GM21360 (cell line): Measurements from ENCODE around the gene TRPM5.

Experiments used
- ATAC-seq: cut with Tn5 transposase; IDR thresholded peaks from one replicate; pipeline ENCODE4 v1.9.1; 2021; ENCODE audit warnings: mild to moderate bottlenecking, moderate library complexity; ENCODE audit not compliant: unreplicated experiment

TRPM5 gene

GRCh38 chr11:2459016-2459725 is 14.9 kb upstream of the TRPM5 start:
- ATAC-seq, result no peak

DNA sequence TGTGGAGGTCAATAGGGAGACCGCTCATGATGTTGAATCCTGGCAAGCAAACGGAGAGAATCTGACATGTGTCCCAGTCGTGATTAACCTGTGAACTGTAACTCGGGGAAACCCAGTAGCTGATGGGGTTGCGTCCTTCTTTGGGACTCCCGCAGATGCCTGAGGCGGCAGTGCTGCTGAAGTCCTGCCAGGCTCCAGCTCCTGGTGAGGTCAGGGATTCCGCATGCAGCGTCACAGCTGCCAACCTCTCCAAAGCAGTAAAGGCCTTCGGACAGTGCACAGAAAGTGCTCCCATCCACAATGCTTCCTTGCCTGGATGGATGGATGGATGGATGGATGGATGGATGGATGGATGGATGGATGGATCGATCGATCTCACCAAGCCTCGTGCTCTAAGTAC is 14.0 kb upstream of the TRPM5 start:
- no peak for ATAC-seq

DNA sequence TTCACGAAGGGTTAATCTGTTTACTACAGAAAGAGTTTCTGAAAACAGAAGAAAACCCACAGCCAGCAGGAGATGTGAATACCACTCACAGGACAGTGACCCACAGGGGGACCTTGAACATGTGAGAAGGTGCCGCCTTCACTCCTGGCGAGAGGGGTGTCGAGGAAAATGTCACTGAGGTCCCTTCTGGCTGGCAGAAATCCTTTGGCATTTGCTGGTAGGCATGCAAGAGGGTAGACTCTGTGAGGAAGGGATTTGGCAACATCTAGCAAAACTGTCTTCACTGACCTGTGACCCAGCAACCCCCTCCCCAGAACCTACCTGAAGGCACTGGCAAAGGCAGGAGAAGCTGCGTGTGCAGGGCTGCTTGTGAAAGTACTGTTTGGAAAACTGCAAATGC is 9.1 kb upstream of the TRPM5 start:
- no peak for ATAC-seq

DNA sequence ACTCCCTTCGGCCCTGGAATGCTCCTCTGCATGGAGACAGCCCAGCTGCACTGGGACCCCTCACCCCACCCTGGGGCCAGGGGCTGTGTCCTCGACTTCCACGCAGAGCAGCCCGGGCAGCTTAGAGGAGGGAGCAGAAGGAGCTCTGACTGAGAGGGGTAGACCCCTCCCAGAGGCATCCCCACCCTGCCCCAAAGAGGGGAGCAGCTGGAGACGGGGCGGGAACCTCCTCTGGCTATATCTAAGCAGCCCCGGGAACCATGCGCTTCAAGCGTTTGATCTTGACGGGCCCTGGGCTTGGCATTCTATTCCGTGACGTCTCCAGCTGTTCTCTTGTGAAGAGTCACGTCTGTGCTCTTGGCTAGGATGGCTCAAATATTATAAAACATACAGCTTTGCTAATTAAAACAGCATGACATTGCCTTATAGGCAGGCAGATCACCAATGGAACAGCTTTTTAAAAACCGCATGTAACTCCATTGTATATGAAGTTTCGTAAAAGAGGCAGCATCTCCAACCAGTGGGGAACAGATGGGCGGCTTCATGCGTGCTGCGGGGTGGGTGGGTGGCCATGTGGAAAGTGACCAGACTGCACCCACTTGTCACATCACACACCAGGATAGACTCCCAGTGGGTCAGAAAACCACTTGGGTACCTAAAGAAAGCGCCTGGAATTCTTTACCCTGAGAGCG is 8.2 kb upstream of the TRPM5 start:
- ATAC-seq, result no peak

- ATAC-seq, result no peak
Observed at GRCh38 chr11:2451916-2452315, 7.6 kb upstream of the TRPM5 start.

DNA sequence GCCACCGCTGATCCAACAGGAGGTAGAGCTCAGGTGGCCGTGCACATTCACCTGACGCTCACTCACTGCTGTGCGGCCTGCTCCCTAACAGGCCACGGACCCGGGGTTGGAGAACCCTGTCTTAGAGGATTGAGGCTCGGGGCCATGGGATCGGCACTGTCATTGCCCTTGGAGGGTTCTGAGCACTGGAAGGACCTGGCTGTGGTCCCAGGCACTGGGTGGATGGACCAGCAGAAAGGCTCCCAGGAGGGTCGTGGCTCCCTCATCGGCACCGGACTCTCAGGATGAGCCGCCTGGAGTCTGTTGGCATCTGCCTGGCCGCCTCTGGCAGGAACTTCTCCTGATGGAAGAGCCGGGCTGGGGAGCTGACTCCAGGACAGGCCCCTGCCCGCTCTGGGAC is 7.0 kb upstream of the TRPM5 start:
- ATAC-seq, result no peak

- ATAC-seq, result no peak
Observed at GRCh38 chr11:2450321-2451041, 6.2 kb upstream of the TRPM5 start.

GRCh38 chr11:2449548-2450320 is 5.4 kb upstream of the TRPM5 start:
- no peak for ATAC-seq

GRCh38 chr11:2448661-2449547 is 4.6 kb upstream of the TRPM5 start:
- ATAC-seq, result no peak

DNA sequence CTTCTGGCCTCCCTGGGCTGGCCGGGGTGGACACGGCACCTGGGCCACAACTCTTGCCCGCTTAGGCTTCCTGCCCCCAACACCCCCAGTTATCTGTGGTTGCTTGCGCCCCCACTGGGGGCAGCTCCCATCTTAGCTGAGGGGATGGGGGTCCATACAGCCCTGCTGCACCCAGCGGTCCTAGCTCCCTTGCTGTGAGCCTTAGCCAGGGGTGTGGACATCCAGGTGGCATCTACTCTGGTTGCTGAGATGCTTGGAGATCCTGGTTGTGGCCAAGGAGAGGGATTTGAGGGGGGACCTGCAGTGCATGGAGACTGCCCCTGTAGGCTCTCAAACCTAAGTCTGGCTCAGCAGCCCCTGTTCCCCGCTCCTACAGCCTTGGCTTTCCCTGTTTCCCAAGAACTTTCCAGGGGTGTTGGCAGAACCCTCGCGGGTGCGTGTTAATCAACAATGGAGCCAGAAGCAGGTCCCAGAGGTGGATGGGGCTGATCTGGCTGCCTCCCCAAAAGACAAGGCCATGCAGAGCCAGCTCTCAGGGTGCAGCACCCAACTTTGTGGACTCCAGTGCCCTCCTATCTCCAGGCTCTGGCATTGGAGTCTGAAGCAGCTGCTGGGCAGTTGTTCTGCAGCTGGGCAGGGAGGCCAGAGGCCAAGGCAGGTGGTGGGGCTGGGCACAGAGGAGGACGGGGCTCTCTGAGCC is 3.8 kb upstream of the TRPM5 start:
- ATAC-seq, result no peak

- no peak for ATAC-seq
Observed at GRCh38 chr11:2447253-2447950, 3.1 kb upstream of the TRPM5 start.

DNA sequence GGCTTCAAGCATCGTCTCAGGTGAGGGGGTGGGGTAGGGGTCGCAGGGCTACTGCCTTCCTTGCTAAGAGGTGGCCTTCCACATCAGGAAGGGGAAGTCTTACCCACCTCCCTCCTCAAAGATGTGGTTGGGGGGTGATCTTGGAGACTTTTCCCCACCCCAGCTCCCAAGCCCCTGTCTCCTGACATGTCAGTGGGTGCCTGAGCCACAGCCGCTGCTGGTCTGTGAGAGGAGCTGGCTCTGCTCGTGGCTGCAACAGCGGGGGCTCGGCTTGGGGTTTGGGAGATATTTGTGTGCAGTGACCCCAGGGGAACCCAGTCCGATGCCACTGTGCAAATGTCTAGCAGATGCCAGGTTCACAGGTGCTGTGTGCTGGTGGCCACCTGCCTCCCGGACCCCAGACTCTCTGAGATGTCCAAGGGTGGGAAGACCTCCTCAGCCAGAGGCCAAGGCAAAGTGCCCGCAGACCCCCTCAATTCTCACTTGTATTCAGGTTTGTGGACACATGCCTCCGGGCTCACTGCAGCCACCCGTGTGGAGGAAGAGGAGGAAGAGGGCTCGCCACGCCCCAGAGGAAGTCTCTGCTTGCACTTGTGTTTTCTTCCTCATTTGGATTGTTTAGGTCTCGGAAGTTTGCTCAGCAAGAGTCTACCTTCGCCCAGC is 2.4 kb upstream of the TRPM5 start:
- no peak for ATAC-seq

GRCh38 chr11:2445746-2446551 is 1.6 kb upstream of the TRPM5 start:
- no peak for ATAC-seq

- ATAC-seq, result no peak
Observed at GRCh38 chr11:2444821-2445745, 769 bp upstream of the TRPM5 start, which contains the start of gene KCNQ1. KCNQ1 (plus strand) TSS chr11:2445008; CDS start chr11:2445099, 91 bp downstream.

DNA sequence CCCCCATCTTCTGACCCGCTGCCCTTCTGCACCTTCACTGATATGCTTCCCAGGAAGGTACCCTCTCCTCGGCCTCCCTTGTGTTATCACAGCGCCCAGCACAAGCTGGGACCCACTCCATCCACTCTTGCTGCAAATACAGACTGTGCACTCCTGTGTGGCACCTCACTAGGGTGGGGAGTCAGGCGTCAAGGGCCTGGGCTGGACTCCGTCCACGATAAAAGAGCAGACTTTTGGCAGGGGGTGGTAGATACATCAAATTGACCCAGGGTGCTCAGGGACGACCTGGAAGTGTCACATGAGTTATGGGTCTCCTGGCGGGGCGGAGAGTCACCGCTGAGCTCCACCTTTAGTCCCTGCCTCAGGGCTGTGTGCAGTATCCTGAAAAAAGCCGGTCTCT is 908 bp downstream of the TRPM5 start:
- no peak for ATAC-seq

DNA sequence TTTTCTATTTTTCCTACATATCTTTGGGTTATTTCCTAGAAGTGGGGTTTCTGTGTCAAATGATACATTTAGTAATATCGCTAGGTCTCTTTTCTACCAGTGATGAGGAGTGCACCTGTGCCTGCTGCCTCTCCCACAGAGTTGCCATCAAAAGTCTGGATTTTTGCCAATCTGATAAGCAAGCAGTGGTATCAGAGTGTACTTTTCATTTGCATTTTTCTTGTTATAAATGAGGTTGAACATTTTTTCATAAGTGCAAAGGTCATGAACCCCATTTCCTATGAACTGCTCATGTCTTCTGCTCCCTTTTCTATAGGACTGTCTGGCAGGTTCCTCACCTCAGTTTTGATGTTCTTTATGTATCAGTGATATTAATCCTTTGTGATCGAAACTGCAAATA is 1.7 kb downstream of the TRPM5 start:
- ATAC-seq, result no peak

GRCh38 chr11:2441171-2441570 is 3.1 kb downstream of the TRPM5 start:
- no peak for ATAC-seq
